Measurements from ENCODE around the gene CX3CL1. TPM values are rescaled to one million over a fixed set of nuclear protein-coding genes. Genes with fewer than 3 reads are reported as not detected.
A peak's percentile ranks its signal among the peaks of the same experiment; 100 is the strongest.

The CX3CL1 gene
- total and polyA plus RNA-seq, 9 of the 15 experiments (the other 6 are each of a cell fraction or from before 2014, with no cell fraction given), result 0.09 TPM; not detected in 8

- TF ChIP-seq TCF3 (CRISPR knock-in tag; IDR thresholded peaks at IDR 0.05) (no peak), MED1 (CRISPR knock-in tag; IDR thresholded peaks at IDR 0.05; ENCODE audit: borderline replicate concordance) (no peak), PTRF (tag; IDR thresholded peaks at IDR 0.05) (no peak), SNRNP70 (optimal IDR thresholded peaks at IDR 0.05; ENCODE audit: low read depth, low read length) (no peak), PATZ1 (CRISPR knock-in tag; IDR thresholded peaks at IDR 0.05; ENCODE audit: borderline replicate concordance) (no peak), MTA3 (IDR thresholded peaks at IDR 0.05; ENCODE audit: borderline replicate concordance) (no peak), ATF6 (CRISPR knock-in tag; IDR thresholded peaks at IDR 0.05) (no peak), ZNF134 (CRISPR knock-in tag; conservative IDR thresholded peaks at IDR 0.05) (no peak), SOX6 (IDR thresholded peaks at IDR 0.05) (no peak), GABPB1 (CRISPR knock-in tag; IDR thresholded peaks at IDR 0.05) (peak; percentile 35; the same call in 1 of the 2 replicates), NUFIP1 (IDR thresholded peaks at IDR 0.05; ENCODE audit: partially characterized antibody) (no peak), ZNF239 (CRISPR knock-in tag; IDR thresholded peaks at IDR 0.05) (no peak), ZNF24 (IDR thresholded peaks at IDR 0.05) (no peak), BRCA1 (IDR thresholded peaks at IDR 0.05) (no peak), BRCA1 (CRISPR knock-in tag; IDR thresholded peaks at IDR 0.05) (no peak), ZZZ3 (IDR thresholded peaks at IDR 0.05) (no peak), E2F6 (IDR thresholded peaks at IDR 0.05; ENCODE audit: borderline replicate concordance in 1 of 2, extremely low read depth in 1 of 2, insufficient read depth in 1 of 2, insufficient read length in 1 of 2, low read depth in 1 of 2, low read length in 1 of 2, poor library complexity in 1 of 2, severe bottlenecking in 1 of 2) (no peak), KLF16 (IDR thresholded peaks at IDR 0.05) (peak; percentile 66), BDP1 (IDR thresholded peaks at IDR 0.05; ENCODE audit: insufficient read depth, insufficient read length) (no peak), BHLHE40 (IDR thresholded peaks at IDR 0.05; ENCODE audit: low read length) (no peak), ZFP30 (CRISPR knock-in tag; IDR thresholded peaks at IDR 0.05; ENCODE audit: borderline replicate concordance) (no peak), ETV1 (tag; conservative IDR thresholded peaks at IDR 0.05; ENCODE audit: low read depth) (peak; percentile 91), STAT5A (IDR thresholded peaks at IDR 0.05; ENCODE audit: borderline replicate concordance, low read length) (no peak), PCBP2 (IDR thresholded peaks at IDR 0.05; ENCODE audit: low read depth, low read length, poor library complexity, severe bottlenecking) (no peak)
Observed at GRCh38 chr16:57422026-57422944, 50.0 kb downstream of the CX3CL1 start (continued).

Data from K562 (cell line).